Mammary epithelial cell (primary cell): ENCODE data around the gene LRP5.

ENCODE experiments used
- EZH2 ChIP-seq: IDR thresholded peaks from 2 replicates; pipeline ENCODE4 v1.6.1; 2012; ENCODE audit warnings: low read length, inconsistent platforms, borderline replicate concordance
- TF ChIP-seq, protein P1 (sequence below), 2 donors: IDR thresholded peaks in 1 of 2; conservative IDR thresholded peaks in 1 of 2; 2 replicates each; pipeline ENCODE4 v1.5.1; 2011 to 2012; ENCODE audit warnings: inconsistent platforms in 2 of 2, low read length in 2 of 2, mild to moderate bottlenecking in 2 of 2, control low read depth in 1 of 2, low read depth in 1 of 2; ENCODE audit not compliant: insufficient read depth in 1 of 2; ENCODE audit errors: extremely low read depth in 1 of 2

DNA sequence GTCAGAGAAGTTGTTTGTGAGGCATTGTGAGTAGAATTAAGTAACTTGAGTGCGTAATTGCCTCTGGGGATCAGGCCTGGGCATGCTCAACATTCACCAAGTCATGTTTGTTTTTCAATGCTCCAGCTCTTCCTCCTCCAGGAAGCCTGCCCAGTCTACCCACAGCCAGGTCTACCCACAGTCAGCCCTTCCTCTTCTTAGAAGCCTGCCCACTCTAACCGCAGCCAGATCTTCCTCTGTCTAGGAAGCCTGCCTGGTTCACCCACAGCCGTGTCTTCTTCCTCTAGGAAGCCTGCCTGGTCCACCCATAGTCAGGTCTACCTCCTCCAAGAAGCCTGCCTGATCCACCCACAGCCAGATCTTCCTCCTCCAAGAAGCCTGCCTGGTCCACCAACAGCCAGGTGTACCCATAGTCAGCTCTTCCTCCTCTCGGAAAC is 25.0 kb downstream of the LRP5 start:
- no peak for TF ChIP-seq EZH2
- TF ChIP-seq, protein P1, sequence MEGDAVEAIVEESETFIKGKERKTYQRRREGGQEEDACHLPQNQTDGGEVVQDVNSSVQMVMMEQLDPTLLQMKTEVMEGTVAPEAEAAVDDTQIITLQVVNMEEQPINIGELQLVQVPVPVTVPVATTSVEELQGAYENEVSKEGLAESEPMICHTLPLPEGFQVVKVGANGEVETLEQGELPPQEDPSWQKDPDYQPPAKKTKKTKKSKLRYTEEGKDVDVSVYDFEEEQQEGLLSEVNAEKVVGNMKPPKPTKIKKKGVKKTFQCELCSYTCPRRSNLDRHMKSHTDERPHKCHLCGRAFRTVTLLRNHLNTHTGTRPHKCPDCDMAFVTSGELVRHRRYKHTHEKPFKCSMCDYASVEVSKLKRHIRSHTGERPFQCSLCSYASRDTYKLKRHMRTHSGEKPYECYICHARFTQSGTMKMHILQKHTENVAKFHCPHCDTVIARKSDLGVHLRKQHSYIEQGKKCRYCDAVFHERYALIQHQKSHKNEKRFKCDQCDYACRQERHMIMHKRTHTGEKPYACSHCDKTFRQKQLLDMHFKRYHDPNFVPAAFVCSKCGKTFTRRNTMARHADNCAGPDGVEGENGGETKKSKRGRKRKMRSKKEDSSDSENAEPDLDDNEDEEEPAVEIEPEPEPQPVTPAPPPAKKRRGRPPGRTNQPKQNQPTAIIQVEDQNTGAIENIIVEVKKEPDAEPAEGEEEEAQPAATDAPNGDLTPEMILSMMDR (conservative IDR thresholded peaks at IDR 0.05 in 1 of 2, IDR thresholded peaks at IDR 0.05 in 1 of 2; ENCODE audit: extremely low read depth in 1 of 2, insufficient read depth in 1 of 2, low read depth in 1 of 2, low read length in 2 of 2): no peak
